Mucosa of descending colon (tissue), 3 donors: ENCODE results near the gene AFG3L2. TPM values are rescaled to one million over a fixed set of nuclear protein-coding genes. Genes with fewer than 3 reads are reported as not detected.

Source experiments
- ATAC-seq: fragments of 200-7000 bp; cut with Tn5 transposase; one replicate; pipeline ENCODE4 v1.9.1; 2020; ENCODE audit warnings: mild to moderate bottlenecking, moderate library complexity
- DNase-seq, 3 donors: peaks; one replicate each; pipeline ENCODE4 v3.0.0-alpha.2; 2020
- H3K36me3 ChIP-seq: fragments of 200-600 bp; one replicate; pipeline ENCODE4 v1.8.0; 2021; ENCODE audit warnings: low read depth, mild to moderate bottlenecking
- H3K4me1 ChIP-seq: fragments of 200-600 bp; one replicate; pipeline ENCODE4 v1.8.0; 2021; ENCODE audit warnings: low read depth, mild to moderate bottlenecking
- H3K4me3 ChIP-seq: fragments of 200-600 bp; one replicate; pipeline ENCODE4 v1.8.0; 2021; ENCODE audit warnings: mild to moderate bottlenecking
- H3K9me3 ChIP-seq: fragments of 200-600 bp; one replicate; pipeline ENCODE4 v1.8.0; 2021; ENCODE audit warnings: mild to moderate bottlenecking
- CTCF ChIP-seq: fragments of 200-600 bp; IDR thresholded peaks from one replicate; pipeline ENCODE4 v1.8.0; 2022; ENCODE audit warnings: antibody characterized with exemption, mild to moderate bottlenecking
- intact Hi-C, 2 donors: fragments of 100-400 bp; cut with DNase I in 1 of 2; cut with micrococcal nuclease in 1 of 2; formaldehyde crosslinking; loops; one replicate each; pipeline versions ENCODE4 v1.11.0 to v1.11.1; 2022; cut with DNase I, micrococcal nuclease
- total RNA-seq, 3 donors: library from RNA; stranded (reverse); fragmentation: NEBNext Ultra II Directional in 2 of 3; extraction: Animal tissue kit (Norgen Biotek cat#: 25700) in 2 of 3; gene quantifications; one replicate each; pipeline versions ENCODE4 v1.2.1 to v1.2.4, GENCODE V29; 2021 to 2023
- donor health status: DM: no; HTN: no; CAD: no; lungs with moderate emphysema.
- donor health status: DM: no; HTN: no; CAD: no.
- donor health status: DM: no; HTN: yes; CAD: no.

Gene AFG3L2
- total RNA-seq, 3 donors from 2014 or later = 68.5 to 104 (median 93.1) TPM

- Histone ChIP-seq H3K36me3 (no peaks in the 10 kb centered on the region), H3K4me1 (peaks cover 14% of the 10 kb centered on the region), H3K9me3 (no peaks in the 10 kb centered on the region), H3K4me3 (no peak overlapping the region)
- intact Hi-C loops = no loop called here
- TF ChIP-seq CTCF = no peak
- no peak for ATAC-seq
- DNase-seq = no peak
These were observed 93.4 kb downstream of the AFG3L2 start for GRCh38 chr18:12283666-12284065.

- Histone ChIP-seq H3K9me3 (no peaks in the 10 kb centered on the region), H3K4me1 (peaks cover 10% of the 10 kb centered on the region), H3K4me3 (no peak overlapping the region), H3K36me3 (no peaks in the 10 kb centered on the region)
- intact Hi-C loops = no loop called here
- no peak for ATAC-seq
- TF ChIP-seq CTCF = no peak
- DNase-seq = no peak
These were observed 93.8 kb downstream of the AFG3L2 start for GRCh38 chr18:12283256-12283655.

- peaks cover 3% of the 10 kb centered on the region for H3K4me1 ChIP-seq
- ATAC-seq (no peak), DNase-seq (no peak)
- no peaks in the 10 kb centered on the region for H3K9me3 ChIP-seq
- H3K4me3 ChIP-seq = no peak overlapping the region
- intact Hi-C loops = no loop called here
- H3K36me3 ChIP-seq = no peaks in the 10 kb centered on the region
- TF ChIP-seq CTCF = no peak
These were observed 94.5 kb downstream of the AFG3L2 start for GRCh38 chr18:12282442-12283039.

GRCh38 chr18:12281861-12282260 lies 95.2 kb downstream of the AFG3L2 start:
- intact Hi-C loops = no loop called here
- Histone ChIP-seq H3K36me3 (no peaks in the 10 kb centered on the region), H3K4me3 (no peak overlapping the region), H3K9me3 (no peaks in the 10 kb centered on the region), H3K4me1 (no peaks in the 10 kb centered on the region)
- no peak for ATAC-seq
- TF ChIP-seq CTCF = no peak
- no peak for DNase-seq

- H3K4me3 ChIP-seq = no peak overlapping the region
- intact Hi-C loops = no loop called here
- no peaks in the 10 kb centered on the region for H3K36me3 ChIP-seq
- no peaks in the 10 kb centered on the region for H3K9me3 ChIP-seq
- ATAC-seq (no peak), DNase-seq (no peak)
- H3K4me1 ChIP-seq = no peaks in the 10 kb centered on the region
- TF ChIP-seq CTCF = no peak
These were observed 97.1 kb downstream of the AFG3L2 start for GRCh38 chr18:12279781-12280531.

Other genes with a start within 250 kb of the AFG3L2 start
- gene CIDEA, start 122.9 kb downstream of the AFG3L2 start, total RNA-seq = under 1 TPM in 2 of 3 donors, not detected in 1; 0.58 to 0.98 TPM
- gene TUBB6, start 69.0 kb downstream of the AFG3L2 start, total RNA-seq = 100 to 1,000 TPM in 1 of 3 donors, 10 to 100 TPM in 1, 1 to 10 TPM in 1; 9.2 to 116 (median 32.9) TPM
- gene PRELID3A, start 30.7 kb upstream of the AFG3L2 start, total RNA-seq = 1 to 10 TPM; 2.8 to 8.0 (median 2.9) TPM